Left hindlimb (tissue), 1 donor: ENCODE results near the gene CNTNAP2.

ENCODE experiments used
- DNase-seq: peaks from one replicate; pipeline ENCODE4 v3.0.0-alpha.2; 2018

CNTNAP2 gene

GRCh38 chr7:147912291-147912690, 1795.7 kb downstream of the CNTNAP2 start:
- DNase-seq = no peak

GRCh38 chr7:147912946-147913638, 1796.5 kb downstream of the CNTNAP2 start:
- DNase-seq = no peak

- DNase-seq = no peak
Observed at GRCh38 chr7:147915781-147916180, 1799.2 kb downstream of the CNTNAP2 start.

GRCh38 chr7:147916573-147916972, 1800.0 kb downstream of the CNTNAP2 start:
- DNase-seq = no peak

GRCh38 chr7:147923841-147924240, 1807.2 kb downstream of the CNTNAP2 start:
- DNase-seq = no peak

GRCh38 chr7:147937428-147937827, 1820.8 kb downstream of the CNTNAP2 start:
- DNase-seq = no peak

- DNase-seq = no peak
Observed at GRCh38 chr7:147941381-147941780, 1824.8 kb downstream of the CNTNAP2 start.

GRCh38 chr7:147944321-147944720, 1827.7 kb downstream of the CNTNAP2 start:
- DNase-seq = no peak

GRCh38 chr7:147952918-147953317, 1836.3 kb downstream of the CNTNAP2 start:
- DNase-seq = no peak

GRCh38 chr7:147968046-147968610, 1851.5 kb downstream of the CNTNAP2 start:
- no peak for DNase-seq

GRCh38 chr7:147971606-147972110, 1855.1 kb downstream of the CNTNAP2 start:
- DNase-seq = no peak

GRCh38 chr7:147978201-147978600, 1861.6 kb downstream of the CNTNAP2 start:
- no peak for DNase-seq

- DNase-seq = no peak
Observed at GRCh38 chr7:147978651-147979050, 1862.0 kb downstream of the CNTNAP2 start.

- DNase-seq = no peak
Observed at GRCh38 chr7:147980826-147981813, 1864.5 kb downstream of the CNTNAP2 start.

GRCh38 chr7:147982307-147982706, 1865.7 kb downstream of the CNTNAP2 start:
- DNase-seq = no peak

- DNase-seq = no peak
Observed at GRCh38 chr7:147984265-147984664, 1867.7 kb downstream of the CNTNAP2 start.

GRCh38 chr7:147990079-147990478, 1873.5 kb downstream of the CNTNAP2 start:
- DNase-seq = no peak

GRCh38 chr7:147990942-147991341, 1874.3 kb downstream of the CNTNAP2 start:
- DNase-seq = no peak

- no peak for DNase-seq
Observed at GRCh38 chr7:147992698-147993097, 1876.1 kb downstream of the CNTNAP2 start.

GRCh38 chr7:147997636-147998035, 1881.0 kb downstream of the CNTNAP2 start:
- DNase-seq = no peak

- DNase-seq = no peak
Observed at GRCh38 chr7:147999962-148000361, 1883.4 kb downstream of the CNTNAP2 start.

- no peak for DNase-seq
Observed at GRCh38 chr7:148011753-148012152, 1895.2 kb downstream of the CNTNAP2 start.

GRCh38 chr7:148014001-148014400, 1897.4 kb downstream of the CNTNAP2 start:
- no peak for DNase-seq
